Natural killer cell (primary cell): ENCODE data around the gene BCL2L13. TPM values are rescaled to one million over a fixed set of nuclear protein-coding genes. Genes with fewer than 3 reads are reported as not detected.

ENCODE experiments used
- ATAC-seq, 3 donors: fragments of 150-1000 bp in 2 of 3; fragments of 200-7000 bp in 1 of 3; cut with Tn5 transposase; 1 replicate in 1 of 3; 2 replicates in 2 of 3; pipeline ENCODE4 v1.10.0; 2021; ENCODE audit warnings: mild to moderate bottlenecking in 2 of 3, moderate library complexity in 2 of 3
- DNase-seq, 2 donors: peaks; one replicate each; pipeline versions ENCODE4 v3.0.0 to v3.0.0-alpha.2; 2013 to 2021; ENCODE audit warnings: mixed read lengths in 1 of 2
- H3K27ac ChIP-seq: one replicate; pipeline ENCODE4 v1.5.1; 2013; ENCODE audit warnings: mild to moderate bottlenecking, low read length
- H3K27me3 ChIP-seq: one replicate; pipeline ENCODE4 v1.6.1; 2013; ENCODE audit warnings: low read length; ENCODE audit not compliant: control insufficient read depth, insufficient read depth
- H3K36me3 ChIP-seq: one replicate; pipeline ENCODE4 v1.6.1; 2013; ENCODE audit warnings: low read length; ENCODE audit not compliant: control insufficient read depth, insufficient read depth
- H3K4me1 ChIP-seq: one replicate; pipeline ENCODE4 v1.6.1; 2013; ENCODE audit warnings: low read length; ENCODE audit not compliant: control insufficient read depth, insufficient read depth
- H3K4me3 ChIP-seq: one replicate; pipeline ENCODE4 v1.5.1; 2013; ENCODE audit warnings: low read length
- H3K9me3 ChIP-seq: one replicate; pipeline ENCODE4 v1.6.1; 2013; ENCODE audit warnings: low read length; ENCODE audit not compliant: control insufficient read depth, insufficient read depth
- H3K27ac Mint-ChIP-seq, 2 donors: one replicate each; pipeline ENCODE4 v1.8.0; 2022; ENCODE audit warnings: mild to moderate bottlenecking in 2 of 2, mixed read lengths in 2 of 2, moderate library complexity in 1 of 2
- H3K27me3 Mint-ChIP-seq, 2 donors: one replicate each; pipeline ENCODE4 v1.8.0; 2022; ENCODE audit warnings: low read depth in 2 of 2, mixed read lengths in 2 of 2
- H3K36me3 Mint-ChIP-seq: one replicate; pipeline ENCODE4 v1.8.0; 2022; ENCODE audit warnings: mixed read lengths
- H3K4me1 Mint-ChIP-seq, 2 donors: one replicate each; pipeline ENCODE4 v1.8.0; 2022; ENCODE audit warnings: mixed read lengths in 2 of 2
- H3K4me3 Mint-ChIP-seq: one replicate; pipeline ENCODE4 v1.8.0; 2022; ENCODE audit warnings: mild to moderate bottlenecking, moderate library complexity, mixed read lengths
- H3K9me3 Mint-ChIP-seq, 2 donors: one replicate each; pipeline ENCODE4 v1.8.0; 2022; ENCODE audit warnings: mixed read lengths in 2 of 2
- CTCF ChIP-seq: fragments of 200-600 bp; IDR thresholded peaks from one replicate; pipeline ENCODE4 v1.8.0; 2022; ENCODE audit warnings: antibody characterized with exemption
- WGBS: methylation state at CpG from one replicate; pipeline ENCODE4 v1.1.7; 2013; ENCODE audit warnings: missing lambda C conversion rate; ENCODE audit not compliant: insufficient coverage; 5-methylcytosine and 5-hydroxymethylcytosine counted together
- intact Hi-C: fragments of 100-400 bp; cut with micrococcal nuclease; formaldehyde crosslinking; loops from one replicate; pipeline ENCODE4 v1.14.2; 2022
- total RNA-seq, 4 donors: library from RNA; stranded (reverse); fragments of 120-200 nt in 1 of 4; gene quantifications; one replicate each; pipeline versions ENCODE4 v1.2.3 to v1.2.4, GENCODE V29; 2013 to 2022

BCL2L13 gene
- total RNA-seq, 3 donors from 2014 or later (not counting 1 experiment from before 2014, with no cell fraction given) = 19.1 to 28.7 (median 23.3) TPM

- Mint-ChIP-seq H3K4me3 (no peak overlapping the region), H3K36me3 (no peaks in the 10 kb centered on the region), H3K27me3 (no peaks in the 10 kb centered on the region), H3K4me1 (peaks cover 0 to 6% of the 10 kb centered on the region in 2 donors), H3K27ac (no peak overlapping the region), H3K9me3 (no peaks in the 10 kb centered on the region)
- peaks cover 5% of the 10 kb centered on the region for H3K36me3 ChIP-seq
- no peaks in the 10 kb centered on the region for H3K27me3 ChIP-seq
- no peak overlapping the region for H3K4me3 ChIP-seq
- no peak for TF ChIP-seq CTCF
- no peak overlapping the region for H3K27ac ChIP-seq
- intact Hi-C loops = no loop called here
- DNase-seq = no peak
- 94% methylated on average over 1 of the region's 2 CpGs for WGBS
- H3K4me1 ChIP-seq = no peaks in the 10 kb centered on the region
- ATAC-seq = no peak
- no peaks in the 10 kb centered on the region for H3K9me3 ChIP-seq
Observed at GRCh38 chr22:17672417-17672991, 33.9 kb downstream of the BCL2L13 start.

GRCh38 chr22:17674152-17674551, 35.6 kb downstream of the BCL2L13 start:
- Mint-ChIP-seq H3K4me1 (peaks cover 6 to 10% of the 10 kb centered on the region in 2 donors), H3K4me3 (no peak overlapping the region), H3K9me3 (no peaks in the 10 kb centered on the region), H3K36me3 (no peaks in the 10 kb centered on the region), H3K27me3 (no peaks in the 10 kb centered on the region), H3K27ac (no peak overlapping the region)
- no peak for TF ChIP-seq CTCF
- no peak for DNase-seq
- 95% methylated on average over 5 of the region's 7 CpGs for WGBS
- no peaks in the 10 kb centered on the region for H3K27me3 ChIP-seq
- H3K4me3 ChIP-seq = no peak overlapping the region
- H3K36me3 ChIP-seq = peaks cover 5% of the 10 kb centered on the region
- no peak overlapping the region for H3K27ac ChIP-seq
- ATAC-seq = no peak
- H3K9me3 ChIP-seq = no peaks in the 10 kb centered on the region
- intact Hi-C loops = no loop called here
- no peaks in the 10 kb centered on the region for H3K4me1 ChIP-seq

GRCh38 chr22:17675584-17675983, 37.0 kb downstream of the BCL2L13 start:
- H3K4me1 Mint-ChIP-seq = peaks cover 8 to 12% of the 10 kb centered on the region in 2 donors
- H3K4me3 ChIP-seq = no peak overlapping the region
- 91% methylated on average over 1 of the region's 1 CpG for WGBS
- no peaks in the 10 kb centered on the region for H3K27me3 Mint-ChIP-seq
- no peak overlapping the region for H3K4me3 Mint-ChIP-seq
- H3K27ac ChIP-seq = no peak overlapping the region
- H3K9me3 ChIP-seq = no peaks in the 10 kb centered on the region
- H3K4me1 ChIP-seq = no peaks in the 10 kb centered on the region
- no peak overlapping the region for H3K27ac Mint-ChIP-seq
- DNase-seq = no peak
- no peaks in the 10 kb centered on the region for H3K9me3 Mint-ChIP-seq
- intact Hi-C loops = no loop called here
- H3K36me3 ChIP-seq = peaks cover 3% of the 10 kb centered on the region
- no peak for TF ChIP-seq CTCF
- no peaks in the 10 kb centered on the region for H3K36me3 Mint-ChIP-seq
- no peaks in the 10 kb centered on the region for H3K27me3 ChIP-seq
- ATAC-seq = no peak

- no peak for TF ChIP-seq CTCF
- no peaks in the 10 kb centered on the region for H3K27me3 ChIP-seq
- no peaks in the 10 kb centered on the region for H3K27me3 Mint-ChIP-seq
- DNase-seq (no peak), ATAC-seq (no peak)
- H3K36me3 ChIP-seq = no peaks in the 10 kb centered on the region
- no peaks in the 10 kb centered on the region for H3K9me3 ChIP-seq
- intact Hi-C loops = no loop called here
- peaks cover 9 to 18% of the 10 kb centered on the region in 2 donors for H3K4me1 Mint-ChIP-seq
- H3K4me3 ChIP-seq = no peak overlapping the region
- H3K4me1 ChIP-seq = no peaks in the 10 kb centered on the region
- H3K36me3 Mint-ChIP-seq = no peaks in the 10 kb centered on the region
- WGBS = 67% methylated on average over 1 of the region's 1 CpG
- no peak overlapping the region for H3K4me3 Mint-ChIP-seq
- H3K9me3 Mint-ChIP-seq = no peaks in the 10 kb centered on the region
- H3K27ac ChIP-seq = no peak overlapping the region
- no peak overlapping the region for H3K27ac Mint-ChIP-seq
Observed at GRCh38 chr22:17678817-17679385, 40.3 kb downstream of the BCL2L13 start.
